HG03432 (cell line): ENCODE data around the gene AGT.
"Not testable (repeated sequence)": the region's sequence is repeated elsewhere in the genome, so short reads cannot be mapped to it uniquely, and the experiment has no call there.

ENCODE experiments used
- ATAC-seq: cut with Tn5 transposase; IDR thresholded peaks from one replicate; pipeline ENCODE4 v1.9.1; 2021; ENCODE audit warnings: mild to moderate bottlenecking, moderate library complexity; ENCODE audit not compliant: unreplicated experiment

AGT gene

GRCh38 chr1:230693221-230693620 is 20.7 kb downstream of the AGT start:
- ATAC-seq = no peak

- ATAC-seq = no peak
Observed at GRCh38 chr1:230691615-230692014, 22.3 kb downstream of the AGT start.

- no peak for ATAC-seq
Observed at GRCh38 chr1:230690101-230690500, 23.8 kb downstream of the AGT start.

- ATAC-seq = no peak
Observed at GRCh38 chr1:230686747-230687146, 27.2 kb downstream of the AGT start.

GRCh38 chr1:230684998-230685397 is 28.9 kb downstream of the AGT start:
- ATAC-seq = no peak

- ATAC-seq = no peak
Observed at GRCh38 chr1:230684146-230684545, 29.8 kb downstream of the AGT start.

GRCh38 chr1:230682882-230683610 is 30.9 kb downstream of the AGT start:
- no peak for ATAC-seq

- ATAC-seq = no peak
Observed at GRCh38 chr1:230682274-230682673, 31.6 kb downstream of the AGT start.

- no peak for ATAC-seq
Observed at GRCh38 chr1:230681599-230681998, 32.3 kb downstream of the AGT start.

GRCh38 chr1:230680300-230681025 is 33.5 kb downstream of the AGT start:
- ATAC-seq = no peak

- no peak for ATAC-seq
Observed at GRCh38 chr1:230679825-230680224, 34.1 kb downstream of the AGT start.

GRCh38 chr1:230679192-230679591 is 34.7 kb downstream of the AGT start:
- no peak for ATAC-seq

- ATAC-seq = no peak
Observed at GRCh38 chr1:230677200-230677599, 36.7 kb downstream of the AGT start.

GRCh38 chr1:230674581-230674980 is 39.3 kb downstream of the AGT start:
- no peak for ATAC-seq

- ATAC-seq = no peak
Observed at GRCh38 chr1:230669543-230669942, 44.4 kb downstream of the AGT start.

- no peak for ATAC-seq
Observed at GRCh38 chr1:230668227-230668626, 45.7 kb downstream of the AGT start.

GRCh38 chr1:230661976-230662375 is 51.9 kb downstream of the AGT start:
- ATAC-seq = no peak

GRCh38 chr1:230658691-230659090 is 55.2 kb downstream of the AGT start:
- no peak for ATAC-seq

- ATAC-seq = not testable (repeated sequence)
Observed at GRCh38 chr1:230658103-230658502, 55.8 kb downstream of the AGT start.

- not testable (repeated sequence) for ATAC-seq
Observed at GRCh38 chr1:230656719-230657118, 57.2 kb downstream of the AGT start.
